SU-DHL-6 (cell line): ENCODE measurements around the gene LAPTM4A.

ENCODE experiments used
- H2AFZ ChIP-seq: fragments of 200-600 bp; sonication (generic); 2 replicates; pipeline ENCODE4 v1.6.1; 2014; ENCODE audit warnings: low read depth, mild to moderate bottlenecking, moderate library complexity, mixed read lengths, antibody characterized with exemption, low read length; ENCODE audit not compliant: severe bottlenecking
- H3F3A ChIP-seq: fragments of 200-600 bp; shearing (Covaris generic); 2 replicates; pipeline ENCODE4 v1.6.0; 2016; ENCODE audit warnings: antibody characterized with exemption, mild to moderate bottlenecking; ENCODE audit not compliant: insufficient read depth
- H3K27ac ChIP-seq: fragments of 200-600 bp; sonication (generic); 2 replicates; pipeline ENCODE4 v1.5.1; 2016; ENCODE audit warnings: low read depth, mild to moderate bottlenecking, low read length, moderate library complexity, mixed read lengths
- H3K27me3 ChIP-seq: fragments of 200-600 bp; sonication (generic), shearing (Covaris generic); 2 replicates; pipeline ENCODE4 v1.6.0; 2014; ENCODE audit warnings: mild to moderate bottlenecking, low read length
- H3K36me3 ChIP-seq: fragments of 200-600 bp; sonication (generic); 2 replicates; pipeline ENCODE4 v1.6.1; 2014; ENCODE audit warnings: mild to moderate bottlenecking, low read length, mixed read lengths
- H3K4me2 ChIP-seq: fragments of 300-600, 200-600 bp; shearing (Covaris generic), sonication (generic); 2 replicates; pipeline ENCODE4 v1.6.0; 2014; ENCODE audit warnings: low read length, low read depth, mild to moderate bottlenecking; ENCODE audit not compliant: poor library complexity, severe bottlenecking
- H3K4me3 ChIP-seq: fragments of 200-600 bp; sonication (generic); 2 replicates; pipeline ENCODE4 v1.5.1; 2014; ENCODE audit warnings: antibody characterized with exemption, low read length, mild to moderate bottlenecking, mixed read lengths; ENCODE audit not compliant: insufficient read depth, poor library complexity, severe bottlenecking
- H3K79me2 ChIP-seq: fragments of 200-600 bp; sonication (generic); 2 replicates; pipeline ENCODE4 v1.6.1; 2014; ENCODE audit warnings: mild to moderate bottlenecking, low read length, moderate library complexity; ENCODE audit not compliant: insufficient read depth
- H3K9ac ChIP-seq: fragments of 200-600 bp; sonication (generic); 2 replicates; pipeline ENCODE4 v1.7.0; 2014; ENCODE audit warnings: mild to moderate bottlenecking, low read length
- H3K9me2 ChIP-seq: fragments of 200-600 bp; sonication (generic); replicated peaks from 2 replicates; pipeline ENCODE4 v1.6.1; 2014; ENCODE audit warnings: low read length; ENCODE audit not compliant: insufficient read depth
- H3K9me3 ChIP-seq: fragments of 200-600 bp; sonication (generic); 2 replicates; pipeline ENCODE4 v1.6.1; 2014; ENCODE audit warnings: low read length, mixed read lengths; ENCODE audit not compliant: insufficient read depth
- H4K20me1 ChIP-seq: fragments of 200-600 bp; sonication (generic); 2 replicates; pipeline ENCODE4 v1.6.1; 2014; ENCODE audit warnings: low read depth, mild to moderate bottlenecking, antibody characterized with exemption, low read length, moderate library complexity, mixed read lengths
- CTCF ChIP-seq: fragments of 200-600 bp; sonication (generic); IDR thresholded peaks from one replicate; pipeline ENCODE4 v1.5.1; 2017; ENCODE audit warnings: antibody characterized with exemption, mild to moderate bottlenecking, low read length, moderate library complexity; ENCODE audit not compliant: insufficient read depth, poor library complexity, severe bottlenecking
- EZH2phosphoT487 ChIP-seq: fragments of 200-600 bp; sonication (generic), shearing (Covaris generic); conservative IDR thresholded peaks from 2 replicates; pipeline ENCODE4 v1.6.1; 2018; ENCODE audit warnings: mild to moderate bottlenecking, antibody characterized with exemption, low read length, moderate library complexity, mixed read lengths

LAPTM4A gene

GRCh38 chr2:20034821-20035220 is 16.6 kb downstream of the LAPTM4A start:
- Histone ChIP-seq H3K9me3 (no peaks in the 10 kb centered on the region), H4K20me1 (no peaks in the 10 kb centered on the region), H3K9me2 (no peaks in the 10 kb centered on the region), H3K4me2 (no peak overlapping the region), H3K27ac (no peak overlapping the region), H3K79me2 (no peaks in the 10 kb centered on the region), H3K36me3 (peaks cover 28% of the 10 kb centered on the region), H3F3A (no peaks in the 10 kb centered on the region), H3K27me3 (no peaks in the 10 kb centered on the region), H3K9ac (no peak overlapping the region), H2AFZ (no peak overlapping the region), H3K4me3 (no peak overlapping the region)
- TF ChIP-seq EZH2phosphoT487 (no peak), CTCF (no peak)

- H3K36me3 ChIP-seq = peaks cover 29% of the 10 kb centered on the region
- H3K27ac ChIP-seq = no peak overlapping the region
- no peaks in the 10 kb centered on the region for H3F3A ChIP-seq
- H4K20me1 ChIP-seq = no peaks in the 10 kb centered on the region
- H3K9ac ChIP-seq = no peak overlapping the region
- H3K9me3 ChIP-seq = no peaks in the 10 kb centered on the region
- no peaks in the 10 kb centered on the region for H3K27me3 ChIP-seq
- no peak overlapping the region for H3K4me3 ChIP-seq
- H3K9me2 ChIP-seq = no peaks in the 10 kb centered on the region
- H2AFZ ChIP-seq = no peak overlapping the region
- no peaks in the 10 kb centered on the region for H3K79me2 ChIP-seq
- TF ChIP-seq EZH2phosphoT487 = no peak
- TF ChIP-seq CTCF = no peak
- no peak overlapping the region for H3K4me2 ChIP-seq
Observed at GRCh38 chr2:20034218-20034617, 17.2 kb downstream of the LAPTM4A start.

- TF ChIP-seq EZH2phosphoT487 = no peak
- H3K9ac ChIP-seq = no peak overlapping the region
- H3K4me3 ChIP-seq = no peak overlapping the region
- no peak overlapping the region for H2AFZ ChIP-seq
- no peaks in the 10 kb centered on the region for H3K9me2 ChIP-seq
- H3K9me3 ChIP-seq = no peaks in the 10 kb centered on the region
- H3K27me3 ChIP-seq = no peaks in the 10 kb centered on the region
- no peaks in the 10 kb centered on the region for H3F3A ChIP-seq
- no peaks in the 10 kb centered on the region for H4K20me1 ChIP-seq
- H3K27ac ChIP-seq = no peak overlapping the region
- no peak overlapping the region for H3K4me2 ChIP-seq
- no peaks in the 10 kb centered on the region for H3K79me2 ChIP-seq
- H3K36me3 ChIP-seq = peaks cover 29% of the 10 kb centered on the region
Observed at GRCh38 chr2:20033322-20033721, 18.1 kb downstream of the LAPTM4A start.

- no peaks in the 10 kb centered on the region for H3K79me2 ChIP-seq
- no peaks in the 10 kb centered on the region for H3F3A ChIP-seq
- H2AFZ ChIP-seq = no peak overlapping the region
- no peak overlapping the region for H3K9ac ChIP-seq
- TF ChIP-seq CTCF (no peak), EZH2phosphoT487 (no peak)
- no peak overlapping the region for H3K4me2 ChIP-seq
- H3K27me3 ChIP-seq = no peaks in the 10 kb centered on the region
- no peaks in the 10 kb centered on the region for H4K20me1 ChIP-seq
- peaks cover 24% of the 10 kb centered on the region for H3K36me3 ChIP-seq
- H3K27ac ChIP-seq = no peak overlapping the region
- H3K9me3 ChIP-seq = no peaks in the 10 kb centered on the region
- no peak overlapping the region for H3K4me3 ChIP-seq
- no peaks in the 10 kb centered on the region for H3K9me2 ChIP-seq
Observed at GRCh38 chr2:20030224-20030623, 21.2 kb downstream of the LAPTM4A start.
